Endometrial microvascular endothelial cells (primary cell): ENCODE measurements around the gene FUT8. TPM values are rescaled to one million over a fixed set of nuclear protein-coding genes. Genes with fewer than 3 reads are reported as not detected.
"Not testable (repeated sequence)": the region's sequence is repeated elsewhere in the genome, so short reads cannot be mapped to it uniquely, and the experiment has no call there.

Experiments
- in situ Hi-C: cut with HindIII; loops from 2 replicates; pipeline ENCODE4 v1.10.0; 2017; ENCODE audit warnings: low sequenced_read_pairs, low pct_unique_long_range_greater_than_20kb; ENCODE audit errors: inconsistent ontology term
- total RNA-seq: library from RNA; depleted of rRNA; stranded (reverse); fragments of >200 nt; gene quantifications from one replicate; pipeline ENCODE4 v1.2.3, GENCODE V29; 2015; ENCODE audit errors: inconsistent ontology term

FUT8 gene
- total RNA-seq, 1 donor from 2014 or later = 37.4 TPM

GRCh38 chr14:65413739-65414045 lies 1.2 kb downstream of the FUT8 start:
- in situ Hi-C loops = no loop called here

- in situ Hi-C loops = no loop called here
Observed at GRCh38 chr14:65414961-65415589, 2.5 kb downstream of the FUT8 start.

GRCh38 chr14:65415613-65416012 lies 3.1 kb downstream of the FUT8 start:
- in situ Hi-C loops = no loop called here

- in situ Hi-C loops = no loop called here
Observed at GRCh38 chr14:65419593-65420252, 7.2 kb downstream of the FUT8 start.

- in situ Hi-C loops = no loop called here
Observed at GRCh38 chr14:65421201-65421981, 8.9 kb downstream of the FUT8 start.

- in situ Hi-C loops = no loop called here
Observed at GRCh38 chr14:65422088-65422834, 9.7 kb downstream of the FUT8 start.

- in situ Hi-C loops = no loop called here
Observed at GRCh38 chr14:65423982-65424381, 11.5 kb downstream of the FUT8 start.

GRCh38 chr14:65424531-65424930 lies 12.0 kb downstream of the FUT8 start:
- in situ Hi-C loops = no loop called here

GRCh38 chr14:65425885-65426284 lies 13.4 kb downstream of the FUT8 start:
- in situ Hi-C loops = no loop called here

GRCh38 chr14:65426902-65427301 lies 14.4 kb downstream of the FUT8 start:
- in situ Hi-C loops = not testable (repeated sequence)

GRCh38 chr14:65428691-65429090 lies 16.2 kb downstream of the FUT8 start:
- in situ Hi-C loops = no loop called here

GRCh38 chr14:65429757-65430156 lies 17.2 kb downstream of the FUT8 start:
- in situ Hi-C loops = no loop called here

GRCh38 chr14:65431245-65431644 lies 18.7 kb downstream of the FUT8 start:
- in situ Hi-C loops = no loop called here

GRCh38 chr14:65431951-65432350 lies 19.4 kb downstream of the FUT8 start:
- in situ Hi-C loops = no loop called here

GRCh38 chr14:65432361-65432948 lies 19.9 kb downstream of the FUT8 start:
- in situ Hi-C loops = no loop called here

GRCh38 chr14:65433157-65433556 lies 20.6 kb downstream of the FUT8 start:
- in situ Hi-C loops = no loop called here

- in situ Hi-C loops = no loop called here
Observed at GRCh38 chr14:65433646-65434045, 21.1 kb downstream of the FUT8 start.

- in situ Hi-C loops = no loop called here
Observed at GRCh38 chr14:65434216-65434850, 21.8 kb downstream of the FUT8 start.
